Right lung (tissue), 5 donors: ENCODE data around the gene SRRM5. TPM values are rescaled to one million over a fixed set of nuclear protein-coding genes. Genes with fewer than 3 reads are reported as not detected.
A peak's percentile ranks its signal among the peaks of the same experiment; 100 is the strongest.
"Not testable (repeated sequence)": the region's sequence is repeated elsewhere in the genome, so short reads cannot be mapped to it uniquely, and the experiment has no call there.

Source experiments
- DNase-seq, 2 donors: peaks; one replicate each; pipeline ENCODE4 v3.0.0-alpha.2; 2013
- polyA plus RNA-seq, 5 donors: library from polyadenylated mRNA; unstranded; fragments of 120-200 nt; gene quantifications; one replicate each; pipeline versions ENCODE4 v1.2.1 to v1.2.3, GENCODE V29; 2013; ENCODE audit warnings: inconsistent platforms in 1 of 5, low replicate concordance in 1 of 5; ENCODE audit not compliant: insufficient read length in 5 of 5, insufficient read depth in 1 of 5

SRRM5 gene
- polyA plus RNA-seq, 5 donors, result 1.6 to 3.0 (median 1.7) TPM

- no peak for DNase-seq
These were observed 22.6 kb upstream of the SRRM5 start for GRCh38 chr19:43589277-43589676.

GRCh38 chr19:43589678-43590077 is 22.2 kb upstream of the SRRM5 start:
- DNase-seq, result no peak

- no peak for DNase-seq
These were observed 19.8 kb upstream of the SRRM5 start for GRCh38 chr19:43591904-43592772.

GRCh38 chr19:43592800-43593350 is 19.0 kb upstream of the SRRM5 start:
- DNase-seq, result no peak

- DNase-seq, result no peak
These were observed 17.7 kb upstream of the SRRM5 start for GRCh38 chr19:43594081-43594697.

GRCh38 chr19:43594710-43595604 is 16.9 kb upstream of the SRRM5 start:
- peak; percentile 47 to 54 for DNase-seq

GRCh38 chr19:43595605-43595998 is 16.3 kb upstream of the SRRM5 start:
- DNase-seq, result peak in 1 of 2 donors; percentile 13

- DNase-seq, result peak; percentile 100
These were observed 15.7 kb upstream of the SRRM5 start, which contains the start of the genes IRGQ and ZNF576 for GRCh38 chr19:43595999-43596841. Gene IRGQ (minus strand): TSS chr19:43596134. CDS start chr19:43595338, 796 bp downstream. Gene ZNF576 (plus strand): TSS chr19:43596595. CDS start chr19:43597109, 514 bp downstream.

GRCh38 chr19:43596842-43597461 is 14.9 kb upstream of the SRRM5 start:
- DNase-seq, result no peak

GRCh38 chr19:43597876-43598275 is 14.0 kb upstream of the SRRM5 start:
- DNase-seq, result no peak

- DNase-seq, result no peak
These were observed 13.2 kb upstream of the SRRM5 start for GRCh38 chr19:43598445-43599240.

GRCh38 chr19:43599635-43600295 is 12.1 kb upstream of the SRRM5 start:
- DNase-seq, result no peak

GRCh38 chr19:43600326-43600725 is 11.6 kb upstream of the SRRM5 start:
- not testable (repeated sequence) for DNase-seq

GRCh38 chr19:43605875-43606568 is 5.9 kb upstream of the SRRM5 start:
- DNase-seq, result no peak

GRCh38 chr19:43606569-43607229 is 5.2 kb upstream of the SRRM5 start:
- DNase-seq, result no peak

GRCh38 chr19:43607238-43608205 is 4.4 kb upstream of the SRRM5 start:
- no peak for DNase-seq
